Neuronal stem cell (in vitro differentiated cells): ENCODE results near the gene SIGLECL1. TPM values are rescaled to one million over a fixed set of nuclear protein-coding genes. Genes with fewer than 3 reads are reported as not detected.

Source experiments
- DNase-seq: peaks from one replicate; pipeline ENCODE4 v3.0.0-alpha.2; 2013; ENCODE audit warnings: low spot score
- H2AFZ ChIP-seq: one replicate; pipeline ENCODE4 v1.6.1; 2013; ENCODE audit warnings: mild to moderate bottlenecking, low read length, inconsistent platforms
- H2AK5ac ChIP-seq: 2 replicates; pipeline ENCODE4 v1.6.1; 2013; ENCODE audit warnings: low read depth, mild to moderate bottlenecking, inconsistent platforms, low read length, moderate library complexity, mixed read lengths
- H2BK120ac ChIP-seq: 2 replicates; pipeline ENCODE4 v1.6.1; 2013; ENCODE audit warnings: low read depth, mild to moderate bottlenecking, inconsistent platforms, low read length, moderate library complexity, mixed read lengths
- H2BK12ac ChIP-seq: one replicate; pipeline ENCODE4 v1.6.1; 2013; ENCODE audit warnings: low read length, inconsistent platforms
- H2BK15ac ChIP-seq: 2 replicates; pipeline ENCODE4 v1.6.1; 2013; ENCODE audit warnings: mild to moderate bottlenecking, low read length, inconsistent platforms, mixed read lengths
- H2BK5ac ChIP-seq: one replicate; pipeline ENCODE4 v1.6.1; 2013; ENCODE audit warnings: inconsistent platforms, mild to moderate bottlenecking, low read length, moderate library complexity
- H3K14ac ChIP-seq: one replicate; pipeline ENCODE4 v1.6.1; 2013; ENCODE audit warnings: low read length, inconsistent platforms
- H3K18ac ChIP-seq: 2 replicates; pipeline ENCODE4 v1.6.1; 2013; ENCODE audit warnings: low read length, inconsistent platforms
- H3K23ac ChIP-seq: 2 replicates; pipeline ENCODE4 v1.6.1; 2013; ENCODE audit warnings: low read depth, mild to moderate bottlenecking, mixed read lengths, low read length, inconsistent platforms; ENCODE audit not compliant: poor library complexity
- H3K27ac ChIP-seq: replicated peaks from 3 replicates; pipeline ENCODE4 v1.5.1; 2013; ENCODE audit warnings: low read length, inconsistent platforms
- H3K27me3 ChIP-seq, 3 experiments: 2 replicates each; pipeline ENCODE4 v1.6.1; 2013; ENCODE audit warnings: low read length in 3 of 3, mild to moderate bottlenecking in 2 of 3, inconsistent platforms in 1 of 3, low read depth in 1 of 3, mixed read lengths in 1 of 3, moderate library complexity in 1 of 3; ENCODE audit not compliant: control insufficient read depth in 3 of 3, insufficient read depth in 3 of 3
- H3K36me3 ChIP-seq, 2 donors: replicated peaks in 1 of 2; 2 replicates each; pipeline ENCODE4 v1.6.1; 2013; ENCODE audit warnings: low read length in 2 of 2; ENCODE audit not compliant: control insufficient read depth in 2 of 2, insufficient read depth in 2 of 2
- H3K4ac ChIP-seq: 2 replicates; pipeline ENCODE4 v1.6.1; 2013; ENCODE audit warnings: inconsistent platforms, mild to moderate bottlenecking, low read length, moderate library complexity
- H3K4me1 ChIP-seq, 2 donors: 1 replicate in 1 of 2; 2 replicates in 1 of 2; pipeline ENCODE4 v1.6.1; 2013; ENCODE audit warnings: low read length in 2 of 2, low read depth in 1 of 2; ENCODE audit not compliant: control insufficient read depth in 2 of 2, insufficient read depth in 1 of 2
- H3K4me2 ChIP-seq: one replicate; pipeline ENCODE4 v1.6.1; 2013; ENCODE audit warnings: mild to moderate bottlenecking, low read length, inconsistent platforms; ENCODE audit not compliant: insufficient read depth, poor library complexity, severe bottlenecking
- H3K4me3 ChIP-seq, 2 donors: 2 replicates each; pipeline ENCODE4 v1.5.1; 2013; ENCODE audit warnings: low read length in 2 of 2, mild to moderate bottlenecking in 2 of 2, inconsistent platforms in 1 of 2, moderate library complexity in 1 of 2
- H3K79me1 ChIP-seq: one replicate; pipeline ENCODE4 v1.6.1; 2013; ENCODE audit warnings: low read depth, mild to moderate bottlenecking, inconsistent platforms, low read length, moderate library complexity
- H3K9ac ChIP-seq: one replicate; pipeline ENCODE4 v1.6.1; 2013; ENCODE audit warnings: mild to moderate bottlenecking, low read depth, low read length, inconsistent platforms; ENCODE audit not compliant: poor library complexity
- H3K9me3 ChIP-seq, 2 donors: replicated peaks in 1 of 2; 2 replicates each; pipeline versions ENCODE3 to v1.6.1; 2013; ENCODE audit warnings: low read length in 2 of 2, mild to moderate bottlenecking in 2 of 2, inconsistent platforms in 1 of 2, low read depth in 1 of 2, mixed read lengths in 1 of 2, moderate library complexity in 1 of 2; ENCODE audit not compliant: control insufficient read depth in 2 of 2, insufficient read depth in 1 of 2
- H4K8ac ChIP-seq: one replicate; pipeline ENCODE4 v1.6.1; 2013; ENCODE audit warnings: low read depth, mild to moderate bottlenecking, inconsistent platforms, low read length, moderate library complexity
- H4K91ac ChIP-seq: one replicate; pipeline ENCODE4 v1.6.1; 2013; ENCODE audit warnings: low read length, low read depth, mild to moderate bottlenecking, inconsistent platforms; ENCODE audit not compliant: poor library complexity
- WGBS, 2 donors: extraction: QIAGEN DNeasy Blood & Tissue Kit; methylation state at CpG; one replicate each; pipeline ENCODE4 v1.1.7; 2013; ENCODE audit warnings: missing lambda C conversion rate in 2 of 2, mixed read lengths in 1 of 2; ENCODE audit not compliant: insufficient read length in 2 of 2, insufficient replicate concordance in 1 of 2; ENCODE audit errors: extremely low coverage in 2 of 2; 5-methylcytosine and 5-hydroxymethylcytosine counted together
- polyA plus RNA-seq, 2 experiments: library from polyadenylated mRNA; stranded (reverse); fragments of 200-250 nt; gene quantifications; one replicate each; pipeline ENCODE4 v1.2.3, GENCODE V29; 2013

SIGLECL1 gene
- polyA plus RNA-seq (2013, experiment 1 of 2) = not detected
- polyA plus RNA-seq (2013, experiment 2 of 2) = not detected

DNA sequence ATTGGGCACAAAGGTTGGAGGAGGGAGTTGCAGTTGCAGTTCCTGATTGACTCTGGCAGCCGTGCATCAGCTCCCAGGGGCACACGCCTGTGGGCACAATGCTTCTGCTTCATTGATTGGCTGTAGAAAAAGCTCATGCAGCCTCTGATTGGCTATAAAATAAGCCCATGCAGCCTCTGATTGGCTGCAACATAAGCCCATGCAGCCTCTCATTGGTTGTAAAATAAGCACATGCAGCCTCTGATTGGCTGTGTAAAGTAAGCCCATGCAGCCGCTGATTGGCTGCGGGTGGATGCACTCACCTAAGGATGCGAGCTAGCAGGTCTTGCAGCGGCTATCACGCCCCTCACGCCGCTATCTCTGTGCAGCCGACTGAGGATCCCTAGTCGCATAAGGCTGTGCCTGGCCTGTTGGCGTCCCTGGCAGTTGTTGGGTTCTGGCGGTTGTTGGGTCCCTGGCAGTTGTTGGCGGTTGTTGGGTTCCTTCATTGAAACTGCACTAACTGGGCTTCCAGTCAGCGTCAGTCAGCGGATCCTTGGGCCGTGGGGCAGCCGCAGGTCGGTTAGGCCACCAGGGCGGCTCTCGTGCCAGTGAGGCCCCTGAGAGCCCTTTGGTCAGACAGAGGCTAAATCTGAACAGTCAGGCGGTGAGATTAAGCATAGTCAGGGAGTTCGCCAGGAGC lies at the start of gene SIGLECL1:
Gene SIGLECL1, plus strand, starts transcription at position 295 of the 682 bp plus-strand sequence. CDS start 12,993 bp downstream, outside the sequence.
- no peak within 1 kb of the TSS for H2AK5ac ChIP-seq
- no peak within 1 kb of the TSS for H2BK15ac ChIP-seq
- no peak within 1 kb of the TSS for H4K91ac ChIP-seq
- no CpG with 5 or more reads among the region's 23 CpGs for WGBS, 2 donors
- no peaks in the 10 kb centered on the region for H3K4me1 ChIP-seq
- no peak within 1 kb of the TSS for H2BK12ac ChIP-seq
- H3K27me3 ChIP-seq = peaks cover 0 to 3% (median 0%) of the 10 kb centered on the region in 3 experiments
- no peak within 1 kb of the TSS for H4K8ac ChIP-seq
- H2AFZ ChIP-seq = no peak within 1 kb of the TSS
- H3K27ac ChIP-seq = no peak within 1 kb of the TSS
- no peaks in the 10 kb centered on the region for H3K36me3 ChIP-seq
- no peak within 1 kb of the TSS for H3K18ac ChIP-seq
- H3K4me3 ChIP-seq = no peak within 1 kb of the TSS
- H2BK120ac ChIP-seq = no peak within 1 kb of the TSS
- no peak within 1 kb of the TSS for H3K23ac ChIP-seq
- no peak within 1 kb of the TSS for H3K9ac ChIP-seq
- H3K4ac ChIP-seq = no peak within 1 kb of the TSS
- peaks cover 0 to 3% of the 10 kb centered on the region in 2 donors for H3K9me3 ChIP-seq
- no peak within 1 kb of the TSS for H2BK5ac ChIP-seq
- H3K14ac ChIP-seq = no peak within 1 kb of the TSS
- DNase-seq = no peak
- no peaks in the 10 kb centered on the region for H3K79me1 ChIP-seq
- no peak within 1 kb of the TSS for H3K4me2 ChIP-seq

DNA sequence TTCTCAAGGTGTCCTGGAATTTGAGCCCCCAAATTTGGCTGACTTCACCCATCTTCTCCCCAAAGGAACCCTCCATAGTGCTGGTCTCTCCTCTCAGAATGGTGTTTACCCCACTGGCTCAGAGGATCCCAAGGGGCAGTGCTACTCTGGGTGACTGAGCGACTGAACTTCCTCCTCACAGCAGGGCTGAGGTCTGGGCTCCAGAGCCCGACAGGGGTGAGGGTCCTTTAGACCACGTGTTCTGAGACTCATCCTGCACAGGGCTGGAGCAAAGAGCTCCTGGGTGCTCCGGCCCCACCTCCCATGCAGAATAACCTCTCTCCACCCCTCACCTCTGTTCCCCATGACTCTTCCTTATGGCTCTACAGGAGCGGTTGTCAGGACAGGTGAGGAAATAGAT lies 49.2 kb upstream of the SIGLECL1 start:
- Histone ChIP-seq H3K4ac (no peak overlapping the region), H2AFZ (no peak overlapping the region), H3K4me3 (no peak overlapping the region), H3K4me2 (no peak overlapping the region), H3K9ac (no peak overlapping the region), H2BK12ac (no peak overlapping the region), H3K27me3 (peaks cover 0 to 10% (median 0%) of the 10 kb centered on the region in 3 experiments), H3K27ac (no peak overlapping the region), H3K14ac (peak overlapping the region; percentile 82), H2AK5ac (no peak overlapping the region), H3K36me3 (no peaks in the 10 kb centered on the region), H4K8ac (no peak overlapping the region), H2BK5ac (no peak overlapping the region), H3K18ac (peak overlapping the region; percentile 8), H3K9me3 (peaks cover 0 to 3% of the 10 kb centered on the region in 2 donors), H3K23ac (peak overlapping the region; percentile 73), H3K79me1 (peaks cover 2% of the 10 kb centered on the region), H3K4me1 (no peaks in the 10 kb centered on the region), H2BK15ac (no peak overlapping the region), H4K91ac (no peak overlapping the region), H2BK120ac (no peak overlapping the region)
- WGBS, 2 donors = no CpG with 5 or more reads among the region's 5 CpGs
- DNase-seq = no peak

DNA sequence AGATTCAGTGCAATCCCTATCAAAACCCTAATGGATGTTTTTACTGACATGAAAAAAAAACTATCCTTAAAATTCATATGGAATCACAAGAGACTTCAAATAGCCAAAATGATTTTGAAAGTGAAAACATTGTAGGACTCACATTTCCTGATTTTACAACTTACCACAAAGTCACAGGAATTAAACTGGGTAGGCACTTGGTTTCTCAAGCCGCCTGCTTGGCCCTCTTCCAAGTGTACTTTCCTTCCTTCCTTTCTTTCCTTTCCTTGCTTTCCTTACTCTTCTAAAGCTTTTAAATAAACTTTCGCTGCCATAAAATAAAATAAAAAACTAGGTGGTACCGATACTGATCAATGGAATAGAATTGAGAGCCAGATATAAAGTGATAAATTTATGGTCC lies 47.0 kb upstream of the SIGLECL1 start:
- Histone ChIP-seq H2BK120ac (no peak overlapping the region), H3K36me3 (no peaks in the 10 kb centered on the region), H2BK15ac (no peak overlapping the region), H4K8ac (no peak overlapping the region), H3K27ac (no peak overlapping the region), H3K4ac (no peak overlapping the region), H3K23ac (no peak overlapping the region), H3K79me1 (peaks cover 2% of the 10 kb centered on the region), H3K4me1 (no peaks in the 10 kb centered on the region), H2BK12ac (no peak overlapping the region), H3K4me2 (no peak overlapping the region), H3K4me3 (no peak overlapping the region), H2BK5ac (no peak overlapping the region), H2AFZ (no peak overlapping the region), H3K27me3 (peaks cover 0 to 10% (median 0%) of the 10 kb centered on the region in 3 experiments), H3K18ac (no peak overlapping the region), H2AK5ac (no peak overlapping the region), H3K9ac (no peak overlapping the region), H3K9me3 (peaks cover 0 to 3% of the 10 kb centered on the region in 2 donors), H3K14ac (no peak overlapping the region), H4K91ac (no peak overlapping the region)
- no CpG with 5 or more reads among the region's 3 CpGs for whole genome bisulfite sequencing, 2 donors
- no peak for DNase-seq

DNA sequence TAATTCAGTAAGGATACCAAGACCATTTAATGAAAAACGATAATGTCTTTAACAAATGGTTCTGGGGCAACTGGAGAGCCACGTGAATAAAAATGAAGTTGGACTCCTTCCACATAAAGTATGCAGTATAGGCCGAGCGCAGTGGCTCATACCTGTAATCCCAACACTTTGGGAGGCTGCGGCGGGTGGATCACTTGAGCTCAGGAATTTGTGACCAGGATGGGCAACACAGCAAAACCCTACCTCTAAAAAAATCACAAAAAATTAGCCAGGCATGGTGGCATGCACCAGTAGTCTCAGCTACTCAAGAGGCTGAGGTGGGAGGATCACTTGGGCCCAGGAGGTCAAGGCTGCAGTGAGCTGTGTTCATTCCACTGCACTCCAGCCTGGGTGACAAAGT lies 46.6 kb upstream of the SIGLECL1 start:
- Histone ChIP-seq H2BK12ac (no peak overlapping the region), H2AFZ (no peak overlapping the region), H4K8ac (no peak overlapping the region), H2BK15ac (no peak overlapping the region), H2BK5ac (no peak overlapping the region), H3K4ac (no peak overlapping the region), H3K4me3 (no peak overlapping the region), H3K27ac (no peak overlapping the region), H3K14ac (no peak overlapping the region), H4K91ac (no peak overlapping the region), H3K36me3 (no peaks in the 10 kb centered on the region), H3K23ac (no peak overlapping the region), H3K79me1 (peaks cover 2% of the 10 kb centered on the region), H2AK5ac (no peak overlapping the region), H3K4me1 (no peaks in the 10 kb centered on the region), H3K4me2 (no peak overlapping the region), H3K9ac (no peak overlapping the region), H3K18ac (no peak overlapping the region), H3K9me3 (peaks cover 0 to 3% of the 10 kb centered on the region in 2 donors), H3K27me3 (peaks cover 0 to 10% (median 0%) of the 10 kb centered on the region in 3 experiments), H2BK120ac (no peak overlapping the region)
- no peak for DNase-seq
- WGBS, 2 donors = no CpG with 5 or more reads among the region's 6 CpGs
